HUES64 (cell line): ENCODE results near the gene MPC1L.
"Not testable (repeated sequence)": the region's sequence is repeated elsewhere in the genome, so short reads cannot be mapped to it uniquely, and the experiment has no call there.

Source experiments
- H3K27ac ChIP-seq: 2 replicates; pipeline ENCODE4 v1.7.0; 2013; ENCODE audit warnings: low read depth, low read length, inconsistent platforms
- H3K27me3 ChIP-seq: 2 replicates; pipeline ENCODE4 v1.6.1; 2013; ENCODE audit warnings: mild to moderate bottlenecking, low read length; ENCODE audit not compliant: insufficient read depth
- H3K36me3 ChIP-seq: 2 replicates; pipeline ENCODE4 v1.6.1; 2013; ENCODE audit warnings: mild to moderate bottlenecking, low read length; ENCODE audit not compliant: insufficient read depth
- H3K4me1 ChIP-seq: 2 replicates; pipeline ENCODE4 v1.6.1; 2013; ENCODE audit warnings: mild to moderate bottlenecking, low read length, moderate library complexity; ENCODE audit not compliant: insufficient read depth
- H3K4me3 ChIP-seq: 2 replicates; pipeline ENCODE4 v1.5.1; 2013; ENCODE audit warnings: mild to moderate bottlenecking, low read length, moderate library complexity
- H3K9ac ChIP-seq: 2 replicates; pipeline ENCODE4 v1.6.1; 2013; ENCODE audit warnings: mild to moderate bottlenecking, low read depth, low read length
- H3K9me3 ChIP-seq: 2 replicates; pipeline ENCODE4 v1.6.1; 2013; ENCODE audit warnings: low read depth, low read length; ENCODE audit not compliant: insufficient read depth
- WGBS: fragments of 150-250, 120-280 bp; methylation state at CpG from one replicate; pipeline ENCODE4 v1.1.7; 2013; ENCODE audit warnings: missing lambda C conversion rate; 5-methylcytosine and 5-hydroxymethylcytosine counted together

MPC1L gene

GRCh38 chrX:40582811-40583210 lies 40.4 kb upstream of the MPC1L start:
- no peaks in the 10 kb centered on the region for H3K9me3 ChIP-seq
- H3K4me3 ChIP-seq = no peak overlapping the region
- H3K4me1 ChIP-seq = no peaks in the 10 kb centered on the region
- no peaks in the 10 kb centered on the region for H3K36me3 ChIP-seq
- no peak overlapping the region for H3K9ac ChIP-seq
- H3K27me3 ChIP-seq = no peaks in the 10 kb centered on the region
- H3K27ac ChIP-seq = no peak overlapping the region
- WGBS = 95% methylated on average over 2 of the region's 2 CpGs

GRCh38 chrX:40587623-40588022 lies 35.6 kb upstream of the MPC1L start:
- H3K27ac ChIP-seq, H3K4me1 ChIP-seq, H3K27me3 ChIP-seq, H3K4me3 ChIP-seq, H3K9me3 ChIP-seq, H3K9ac ChIP-seq: not testable (repeated sequence)
- WGBS = 86% methylated on average over 1 of the region's 1 CpG
- peaks cover 23% of the 10 kb centered on the region for H3K36me3 ChIP-seq

- not testable (repeated sequence) for H3K4me1 ChIP-seq, H3K9ac ChIP-seq, H3K4me3 ChIP-seq, H3K27ac ChIP-seq, H3K27me3 ChIP-seq, H3K9me3 ChIP-seq
- peaks cover 28% of the 10 kb centered on the region for H3K36me3 ChIP-seq
- WGBS = 99% methylated on average over 6 of the region's 6 CpGs
Measured at GRCh38 chrX:40589616-40590321, 33.5 kb upstream of the MPC1L start.

DNA sequence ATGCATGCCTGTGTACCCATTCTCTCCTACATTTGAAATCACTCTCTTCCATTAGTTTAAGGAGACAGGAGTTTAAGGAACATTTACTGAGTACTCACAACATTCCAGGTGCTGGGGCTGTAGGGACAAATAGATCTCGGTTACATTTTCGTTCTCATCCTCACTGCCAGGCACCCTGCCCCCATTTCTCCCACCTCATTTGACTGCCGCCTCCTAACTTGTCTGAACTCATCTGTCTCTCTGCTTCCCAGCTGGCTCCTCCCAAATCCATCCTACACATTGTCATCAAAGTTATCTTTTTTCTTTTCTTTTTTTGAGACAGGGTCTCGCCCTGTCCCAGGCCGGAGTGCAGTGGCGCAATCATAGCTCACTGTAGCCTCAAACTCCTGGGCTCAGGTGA lies 19.8 kb upstream of the MPC1L start:
- Histone ChIP-seq H3K27me3 (no peaks in the 10 kb centered on the region), H3K27ac (no peak overlapping the region), H3K4me3 (no peak overlapping the region), H3K36me3 (peaks cover 42% of the 10 kb centered on the region), H3K4me1 (no peaks in the 10 kb centered on the region), H3K9me3 (no peaks in the 10 kb centered on the region), H3K9ac (no peak overlapping the region)
- WGBS = 95% methylated on average over 6 of the region's 6 CpGs

DNA sequence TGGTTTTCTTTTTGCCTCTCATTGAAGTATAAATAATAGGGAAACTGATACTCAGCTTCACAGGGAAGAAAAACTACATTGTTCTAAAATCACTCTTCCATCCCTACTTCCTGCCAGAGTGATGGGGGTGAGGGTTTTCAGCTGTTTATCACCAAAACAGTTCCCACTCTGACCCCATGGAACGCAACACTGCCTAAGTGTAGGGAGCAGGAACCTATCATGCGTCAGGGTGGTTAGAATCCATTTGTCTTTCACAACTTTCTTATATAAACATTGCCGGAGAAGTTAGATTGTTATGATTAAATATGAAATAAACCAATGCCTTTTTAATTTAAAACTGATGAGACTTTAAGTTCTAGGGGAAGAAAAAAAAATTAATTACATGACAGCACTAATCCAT lies 15.8 kb upstream of the MPC1L start:
- Histone ChIP-seq H3K27ac (no peak overlapping the region), H3K9me3 (no peaks in the 10 kb centered on the region), H3K27me3 (no peaks in the 10 kb centered on the region), H3K9ac (no peak overlapping the region), H3K4me1 (no peaks in the 10 kb centered on the region), H3K4me3 (no peak overlapping the region), H3K36me3 (0 out of 2 replicates have a peak, but pooled peaks cover 8% of the 10 kb centered on the region)
- no CpG with 5 or more reads among the region's 3 CpGs for WGBS

GRCh38 chrX:40612511-40612910 lies 10.7 kb upstream of the MPC1L start:
- H3K4me1 ChIP-seq = no peaks in the 10 kb centered on the region
- H3K27me3 ChIP-seq = no peaks in the 10 kb centered on the region
- no peaks in the 10 kb centered on the region for H3K36me3 ChIP-seq
- no peaks in the 10 kb centered on the region for H3K9me3 ChIP-seq
- H3K4me3 ChIP-seq = no peak overlapping the region
- no peak overlapping the region for H3K9ac ChIP-seq
- 95% methylated on average over 4 of the region's 4 CpGs for WGBS
- no peak overlapping the region for H3K27ac ChIP-seq

DNA sequence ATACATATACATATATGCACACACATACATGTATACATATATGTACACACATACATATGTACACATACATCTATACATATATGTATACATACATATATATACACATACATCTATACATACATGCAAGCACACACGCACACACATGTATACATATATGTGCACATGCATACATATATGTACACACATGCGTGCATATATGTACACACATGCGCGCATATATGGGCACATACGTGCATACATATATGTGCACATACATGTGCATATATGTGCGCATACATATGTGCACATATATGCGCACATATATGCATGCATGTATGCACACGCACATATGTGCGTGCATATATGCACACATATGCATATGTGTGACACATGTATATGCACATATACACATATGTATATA lies 7.3 kb upstream of the MPC1L start:
- H3K36me3 ChIP-seq = no peaks in the 10 kb centered on the region
- H3K9ac ChIP-seq = no peak overlapping the region
- no peak overlapping the region for H3K4me3 ChIP-seq
- H3K9me3 ChIP-seq = no peaks in the 10 kb centered on the region
- WGBS = 60% methylated on average over 5 of the region's 9 CpGs
- H3K27me3 ChIP-seq = no peaks in the 10 kb centered on the region
- H3K4me1 ChIP-seq = no peaks in the 10 kb centered on the region
- no peak overlapping the region for H3K27ac ChIP-seq

DNA sequence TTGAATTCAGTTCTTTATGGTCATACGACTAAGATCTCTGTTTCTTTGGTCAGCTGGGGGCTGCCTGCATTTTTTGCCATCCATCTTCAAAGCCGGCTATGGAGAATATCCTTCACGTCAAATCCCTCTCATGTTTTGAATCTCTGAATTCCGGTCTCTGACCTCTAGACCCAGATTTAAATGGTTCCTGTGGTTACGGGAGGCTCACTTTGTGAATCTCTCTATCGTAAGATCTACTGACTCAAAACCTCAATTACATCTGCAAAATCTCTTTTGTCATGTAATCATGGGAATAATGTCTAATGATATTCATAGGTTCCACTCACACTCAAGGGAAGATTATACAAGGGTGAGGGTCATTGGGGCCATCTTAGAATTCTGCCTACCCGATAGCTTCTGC lies 5.7 kb upstream of the MPC1L start:
- Histone ChIP-seq H3K4me3 (no peak overlapping the region), H3K9me3 (no peaks in the 10 kb centered on the region), H3K9ac (no peak overlapping the region), H3K4me1 (no peaks in the 10 kb centered on the region), H3K27me3 (no peaks in the 10 kb centered on the region), H3K27ac (no peak overlapping the region), H3K36me3 (no peaks in the 10 kb centered on the region)
- 95% methylated on average over 7 of the region's 7 CpGs for WGBS

DNA sequence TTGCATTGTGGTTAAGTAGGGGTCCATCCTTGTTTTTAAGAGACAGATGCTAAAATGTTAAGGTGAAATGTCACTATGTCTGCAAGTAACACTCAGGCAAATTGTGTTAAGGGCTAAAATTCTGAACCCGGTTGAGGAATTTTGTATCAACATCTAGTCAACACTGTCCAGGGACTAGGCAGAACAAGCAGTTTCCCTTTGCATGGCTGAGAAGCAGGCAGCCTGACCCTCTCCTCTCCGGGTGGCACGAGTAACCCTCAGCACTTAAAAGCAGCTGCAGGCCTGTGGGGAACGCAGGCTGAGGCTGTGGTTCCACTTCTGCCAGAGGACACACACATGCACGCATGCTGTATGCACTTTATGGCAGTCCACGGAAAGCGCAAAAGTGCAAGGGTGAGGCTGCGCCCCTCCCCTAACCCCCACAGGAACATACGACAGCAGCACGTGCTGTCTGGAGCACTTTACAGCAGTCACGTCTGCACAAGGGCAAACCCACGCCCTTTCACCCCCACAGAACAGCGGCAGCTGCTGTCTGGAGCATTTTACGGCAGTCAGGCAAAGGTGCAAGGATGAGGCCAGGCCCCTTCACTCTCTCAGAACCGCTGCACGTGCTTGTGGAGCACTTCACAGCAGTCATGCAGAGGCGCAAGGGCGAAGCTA lies 619 bp upstream of the MPC1L start:
- no peak overlapping the region for H3K9ac ChIP-seq
- no peaks in the 10 kb centered on the region for H3K4me1 ChIP-seq
- no peaks in the 10 kb centered on the region for H3K27me3 ChIP-seq
- H3K36me3 ChIP-seq = 0 out of 2 replicates have a peak, but pooled peaks cover 3% of the 10 kb centered on the region
- WGBS = 91% methylated on average over 18 of the region's 18 CpGs
- no peak overlapping the region for H3K4me3 ChIP-seq
- no peak overlapping the region for H3K27ac ChIP-seq
- no peaks in the 10 kb centered on the region for H3K9me3 ChIP-seq

DNA sequence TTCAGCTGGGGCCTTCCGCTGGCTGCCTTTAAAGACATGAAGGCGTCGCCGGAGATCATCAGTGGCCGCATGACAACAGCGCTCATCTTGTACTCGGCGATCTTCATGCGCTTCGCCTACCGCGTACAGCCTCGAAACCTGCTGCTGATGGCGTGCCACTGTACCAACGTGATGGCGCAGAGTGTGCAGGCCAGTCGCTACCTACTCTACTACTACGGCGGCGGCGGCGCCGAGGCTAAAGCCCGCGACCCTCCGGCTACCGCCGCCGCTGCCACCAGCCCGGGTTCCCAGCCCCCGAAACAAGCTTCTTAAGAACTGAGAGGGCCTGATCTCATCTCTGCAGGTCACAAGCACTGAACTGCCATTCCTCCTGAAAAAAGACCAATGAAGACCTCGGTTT lies 437 bp downstream of the MPC1L start:
- Histone ChIP-seq H3K27me3 (no peaks in the 10 kb centered on the region), H3K27ac (no peak overlapping the region), H3K4me3 (no peak overlapping the region), H3K36me3 (peaks cover 14% of the 10 kb centered on the region), H3K4me1 (no peaks in the 10 kb centered on the region), H3K9me3 (no peaks in the 10 kb centered on the region), H3K9ac (no peak overlapping the region)
- 95% methylated on average over 32 of the region's 32 CpGs for WGBS

DNA sequence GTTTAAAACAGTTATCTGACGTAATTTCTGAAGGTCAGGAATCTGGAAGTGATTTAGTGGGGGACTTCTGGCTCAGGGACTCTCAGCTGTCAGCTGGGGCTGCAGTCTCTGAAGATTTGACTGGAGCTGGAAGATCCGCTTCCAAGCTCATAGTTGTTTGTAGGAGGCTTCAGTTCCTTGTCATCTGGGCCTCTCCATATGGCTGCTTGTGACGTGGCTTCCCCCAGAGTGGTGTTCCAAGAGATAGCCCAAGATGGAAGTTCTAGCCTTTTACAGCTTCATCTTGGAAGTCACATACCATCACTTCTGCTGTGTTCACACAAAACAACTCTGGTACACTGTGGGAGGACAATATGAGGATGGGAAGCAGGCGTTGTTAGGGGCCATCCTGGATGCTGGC lies 2.1 kb downstream of the MPC1L start:
- Histone ChIP-seq H3K4me3 (no peak overlapping the region), H3K4me1 (no peaks in the 10 kb centered on the region), H3K9me3 (no peaks in the 10 kb centered on the region), H3K27ac (no peak overlapping the region), H3K36me3 (peaks cover 24% of the 10 kb centered on the region), H3K27me3 (no peaks in the 10 kb centered on the region), H3K9ac (no peak overlapping the region)
- WGBS = 95% methylated on average over 4 of the region's 4 CpGs
